Measurements from ENCODE around the gene CNNM1.

CNNM1 gene

GRCh38 chr10:99337311-99337811 lies 8.2 kb downstream of the CNNM1 start:
- DNase-seq (ENCODE audit: low read depth in 3 of 3), result no peak

- no peak for DNase-seq (ENCODE audit: low read depth in 3 of 3)
Observed at GRCh38 chr10:99337901-99338300, 8.7 kb downstream of the CNNM1 start.

- DNase-seq (ENCODE audit: low read depth in 3 of 3), result no peak
Observed at GRCh38 chr10:99339077-99339476, 9.9 kb downstream of the CNNM1 start.

- no peak for DNase-seq (ENCODE audit: low read depth in 3 of 3)
Observed at GRCh38 chr10:99339563-99340047, 10.4 kb downstream of the CNNM1 start.

- no peak for DNase-seq (ENCODE audit: low read depth in 3 of 3)
Observed at GRCh38 chr10:99340650-99341049, 11.5 kb downstream of the CNNM1 start.

GRCh38 chr10:99341248-99341647 lies 12.1 kb downstream of the CNNM1 start:
- no peak for DNase-seq (ENCODE audit: low read depth in 3 of 3)

GRCh38 chr10:99341860-99342490 lies 12.8 kb downstream of the CNNM1 start:
- no peak for DNase-seq (ENCODE audit: low read depth in 3 of 3)

- DNase-seq (ENCODE audit: low read depth in 3 of 3), result no peak
Observed at GRCh38 chr10:99343262-99343661, 14.1 kb downstream of the CNNM1 start.

- no peak for DNase-seq (ENCODE audit: low read depth in 3 of 3)
Observed at GRCh38 chr10:99344715-99345114, 15.6 kb downstream of the CNNM1 start.

- DNase-seq (ENCODE audit: low read depth in 3 of 3), result no peak
Observed at GRCh38 chr10:99345350-99345749, 16.2 kb downstream of the CNNM1 start.

GRCh38 chr10:99346247-99346646 lies 17.1 kb downstream of the CNNM1 start:
- no peak for DNase-seq (ENCODE audit: low read depth in 3 of 3)

- no peak for DNase-seq (ENCODE audit: low read depth in 3 of 3)
Observed at GRCh38 chr10:99347672-99348071, 18.5 kb downstream of the CNNM1 start.

- no peak for DNase-seq (ENCODE audit: low read depth in 3 of 3)
Observed at GRCh38 chr10:99353182-99353581, 24.0 kb downstream of the CNNM1 start.

GRCh38 chr10:99357691-99358090 lies 28.5 kb downstream of the CNNM1 start:
- DNase-seq (ENCODE audit: low read depth in 3 of 3), result no peak

GRCh38 chr10:99358101-99358500 lies 28.9 kb downstream of the CNNM1 start:
- no peak for DNase-seq (ENCODE audit: low read depth in 3 of 3)

- no peak for DNase-seq (ENCODE audit: low read depth in 3 of 3)
Observed at GRCh38 chr10:99360934-99361333, 31.8 kb downstream of the CNNM1 start.

GRCh38 chr10:99364125-99364524 lies 35.0 kb downstream of the CNNM1 start:
- DNase-seq (ENCODE audit: low read depth in 3 of 3), result no peak

- no peak for DNase-seq (ENCODE audit: low read depth in 3 of 3)
Observed at GRCh38 chr10:99365311-99365710, 36.2 kb downstream of the CNNM1 start.

GRCh38 chr10:99365736-99366135 lies 36.6 kb downstream of the CNNM1 start:
- DNase-seq (ENCODE audit: low read depth in 3 of 3), result no peak

- DNase-seq (ENCODE audit: low read depth in 3 of 3), result no peak
Observed at GRCh38 chr10:99366666-99367065, 37.5 kb downstream of the CNNM1 start.

GRCh38 chr10:99368646-99369045 lies 39.5 kb downstream of the CNNM1 start:
- no peak for DNase-seq (ENCODE audit: low read depth in 3 of 3)

- DNase-seq (ENCODE audit: low read depth in 3 of 3), result no peak
Observed at GRCh38 chr10:99369126-99369525, 40.0 kb downstream of the CNNM1 start.

- no peak for DNase-seq (ENCODE audit: low read depth in 3 of 3)
Observed at GRCh38 chr10:99369551-99369950, 40.4 kb downstream of the CNNM1 start.

- DNase-seq (ENCODE audit: low read depth in 3 of 3), result no peak
Observed at GRCh38 chr10:99370993-99371392, 41.8 kb downstream of the CNNM1 start.
